ENCODE results near the gene LRRIQ3. TPM values are rescaled to one million over a fixed set of nuclear protein-coding genes. Genes with fewer than 3 reads are reported as not detected.
"Not testable (repeated sequence)": the region's sequence is repeated elsewhere in the genome, so short reads cannot be mapped to it uniquely, and the experiment has no call there.

The LRRIQ3 gene
- total RNA-seq, 4 donors from 2014 or later, result 1.3 to 5.0 (median 2.6) TPM

DNA sequence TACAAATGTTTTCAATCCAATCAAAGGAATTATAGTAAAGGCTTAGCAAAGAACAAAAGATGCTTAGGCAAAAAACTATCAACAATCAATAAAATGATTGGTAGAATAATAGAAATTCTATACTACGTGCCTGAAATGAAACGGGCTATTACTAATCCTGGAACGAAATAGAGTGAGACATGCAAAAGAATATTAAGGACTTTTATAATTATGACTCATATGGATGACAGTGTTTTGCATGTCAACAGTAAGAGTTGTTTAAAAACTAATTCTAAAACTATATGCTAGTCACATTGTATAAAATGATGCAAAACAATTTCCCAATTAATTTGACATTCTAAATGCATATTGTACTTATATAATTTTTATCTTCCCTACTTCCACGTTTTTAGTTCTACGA lies 35.6 kb downstream of the LRRIQ3 start:
- no peaks in the 10 kb centered on the region for H3K36me3 ChIP-seq
- no peak overlapping the region for H3K4me3 ChIP-seq (replicated peaks in 1 of 3)

DNA sequence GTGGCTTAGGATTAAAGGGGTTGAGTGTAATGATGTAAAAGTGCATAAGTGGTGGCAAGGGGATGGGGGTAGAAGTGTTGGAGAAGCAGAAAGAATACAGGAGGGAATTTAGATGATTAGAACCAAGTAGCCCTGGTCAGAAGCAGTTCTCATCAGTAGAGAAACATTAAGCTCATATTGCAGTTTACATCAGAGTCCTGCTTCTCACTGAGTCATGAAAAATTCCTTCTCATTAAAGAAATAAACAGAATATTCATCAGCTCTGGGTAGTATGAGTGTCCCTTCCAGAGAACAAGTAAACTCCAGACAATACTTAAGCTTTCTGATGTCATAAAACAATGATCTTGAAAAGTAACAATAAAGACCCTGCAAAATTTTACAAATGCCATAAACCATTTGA lies 36.5 kb downstream of the LRRIQ3 start:
- intact Hi-C loops (cut with DNase I), result no loop called here
- no peaks in the 10 kb centered on the region for H3K27me3 ChIP-seq
- H3K9me3 ChIP-seq, result no peaks in the 10 kb centered on the region
- no peak overlapping the region for H3K27ac ChIP-seq
- H3K4me1 ChIP-seq, result no peaks in the 10 kb centered on the region
- TF ChIP-seq, protein P1, sequence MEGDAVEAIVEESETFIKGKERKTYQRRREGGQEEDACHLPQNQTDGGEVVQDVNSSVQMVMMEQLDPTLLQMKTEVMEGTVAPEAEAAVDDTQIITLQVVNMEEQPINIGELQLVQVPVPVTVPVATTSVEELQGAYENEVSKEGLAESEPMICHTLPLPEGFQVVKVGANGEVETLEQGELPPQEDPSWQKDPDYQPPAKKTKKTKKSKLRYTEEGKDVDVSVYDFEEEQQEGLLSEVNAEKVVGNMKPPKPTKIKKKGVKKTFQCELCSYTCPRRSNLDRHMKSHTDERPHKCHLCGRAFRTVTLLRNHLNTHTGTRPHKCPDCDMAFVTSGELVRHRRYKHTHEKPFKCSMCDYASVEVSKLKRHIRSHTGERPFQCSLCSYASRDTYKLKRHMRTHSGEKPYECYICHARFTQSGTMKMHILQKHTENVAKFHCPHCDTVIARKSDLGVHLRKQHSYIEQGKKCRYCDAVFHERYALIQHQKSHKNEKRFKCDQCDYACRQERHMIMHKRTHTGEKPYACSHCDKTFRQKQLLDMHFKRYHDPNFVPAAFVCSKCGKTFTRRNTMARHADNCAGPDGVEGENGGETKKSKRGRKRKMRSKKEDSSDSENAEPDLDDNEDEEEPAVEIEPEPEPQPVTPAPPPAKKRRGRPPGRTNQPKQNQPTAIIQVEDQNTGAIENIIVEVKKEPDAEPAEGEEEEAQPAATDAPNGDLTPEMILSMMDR (IDR thresholded peaks at IDR 0.05), result no peak
- TF ChIP-seq POLR2A (IDR thresholded peaks at IDR 0.05), result no peak
- no peak for DNase-seq
- no peaks in the 10 kb centered on the region for H3K36me3 ChIP-seq
- no peak overlapping the region for H3K4me3 ChIP-seq (replicated peaks in 1 of 3)

More for the DNA sequence above, 35.6 kb downstream of the LRRIQ3 start:
- no peak for TF ChIP-seq POLR2A (IDR thresholded peaks at IDR 0.05)
- TF ChIP-seq, protein P1 (IDR thresholded peaks at IDR 0.05), result no peak
- Histone ChIP-seq H3K9me3 (no peaks in the 10 kb centered on the region), H3K27me3 (no peaks in the 10 kb centered on the region), H3K27ac (no peak overlapping the region), H3K4me1 (no peaks in the 10 kb centered on the region)
- WGBS, 2 donors, result 75 to 77% methylated on average over 5 of the region's 5 CpGs
- no peak for DNase-seq
- intact Hi-C loops (cut with DNase I), result no loop called here

DNA sequence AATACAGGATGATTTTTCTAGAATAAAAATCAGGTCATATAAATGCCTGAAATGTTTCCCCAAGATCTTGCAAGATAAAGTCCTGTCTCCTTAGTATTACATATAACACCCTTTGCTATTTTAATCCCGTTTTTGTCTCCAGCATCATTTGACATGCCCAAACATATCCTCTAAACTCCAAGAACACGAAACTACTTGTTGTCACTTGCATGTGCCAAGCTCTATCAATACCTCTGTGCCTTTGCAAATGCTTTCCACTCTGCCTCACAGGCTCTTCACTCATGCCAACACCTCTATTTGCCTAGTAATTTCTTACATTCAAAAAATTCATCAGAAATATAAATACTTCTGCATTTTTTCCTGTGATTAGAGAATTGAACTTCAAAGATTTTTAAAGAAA lies 37.9 kb downstream of the LRRIQ3 start:
- 79 to 86% methylated on average over 2 of the region's 2 CpGs for WGBS, 2 donors

DNA sequence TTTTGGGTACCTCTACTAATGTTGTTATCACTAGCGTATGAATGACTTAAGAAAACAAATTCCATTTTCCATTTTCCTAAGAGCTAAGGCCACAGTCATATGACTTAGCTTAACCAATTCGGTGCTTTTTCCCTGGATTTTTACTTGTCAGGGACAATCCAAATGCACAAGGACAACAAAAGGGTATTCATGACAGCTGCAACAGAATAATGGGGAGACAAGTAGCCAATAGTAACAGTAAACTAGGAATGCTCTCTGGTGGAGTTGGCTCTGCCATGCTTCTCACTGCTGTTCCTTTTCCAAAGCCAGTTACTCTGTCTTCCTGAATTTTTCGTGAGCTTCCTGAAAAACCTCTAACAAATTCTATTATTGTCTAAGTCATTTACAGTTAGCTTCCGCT lies 52.9 kb downstream of the LRRIQ3 start:
- H3K4me3 ChIP-seq (replicated peaks in 1 of 3), result no peak overlapping the region
- intact Hi-C loops (cut with DNase I), result no loop called here
- WGBS, 2 donors, result 88% methylated on average over 4 of the region's 4 CpGs
- no peaks in the 10 kb centered on the region for H3K9me3 ChIP-seq
- H3K4me1 ChIP-seq, result no peaks in the 10 kb centered on the region
- DNase-seq, result no peak
- H3K27ac ChIP-seq, result no peak overlapping the region
- no peaks in the 10 kb centered on the region for H3K36me3 ChIP-seq
- TF ChIP-seq, protein P1 (IDR thresholded peaks at IDR 0.05), result no peak
- TF ChIP-seq POLR2A (IDR thresholded peaks at IDR 0.05), result no peak
- no peaks in the 10 kb centered on the region for H3K27me3 ChIP-seq

More for the DNA sequence above, 37.9 kb downstream of the LRRIQ3 start:
- intact Hi-C loops (cut with DNase I), result no loop called here
- no peak overlapping the region for H3K27ac ChIP-seq
- H3K36me3 ChIP-seq, result no peaks in the 10 kb centered on the region
- H3K4me3 ChIP-seq (replicated peaks in 1 of 3), result no peak overlapping the region
- no peaks in the 10 kb centered on the region for H3K27me3 ChIP-seq
- no peak for DNase-seq
- no peaks in the 10 kb centered on the region for H3K9me3 ChIP-seq
- TF ChIP-seq, protein P1 (IDR thresholded peaks at IDR 0.05), result no peak
- TF ChIP-seq POLR2A (IDR thresholded peaks at IDR 0.05), result no peak
- no peaks in the 10 kb centered on the region for H3K4me1 ChIP-seq

DNA sequence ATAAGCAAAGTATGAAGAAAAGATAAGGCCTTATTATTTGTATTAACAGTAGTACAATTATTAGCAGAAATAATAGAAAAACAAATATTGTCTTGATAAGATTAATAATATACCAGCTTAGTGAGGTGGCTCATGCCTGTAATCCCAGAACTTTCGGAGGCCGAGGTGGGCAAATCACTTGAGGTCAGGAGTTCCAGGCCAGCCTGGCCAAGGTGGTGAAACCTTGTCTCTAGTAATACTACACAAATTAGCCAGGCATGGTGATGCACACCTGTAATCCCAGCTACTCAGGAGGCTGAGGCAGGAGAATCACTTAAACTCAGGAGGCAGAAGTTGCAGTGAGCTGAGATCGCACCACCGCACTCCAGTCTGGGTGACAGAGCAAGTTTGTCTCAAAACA lies 80.6 kb downstream of the LRRIQ3 start:
- H3K4me1 ChIP-seq; H3K4me3 ChIP-seq (replicated peaks in 1 of 3); H3K36me3 ChIP-seq; H3K27ac ChIP-seq; H3K9me3 ChIP-seq; DNase-seq; intact Hi-C loops (cut with DNase I); H3K27me3 ChIP-seq: not testable (repeated sequence)
- 96 to 98% methylated on average over 4 of the region's 4 CpGs for WGBS, 2 donors

DNA sequence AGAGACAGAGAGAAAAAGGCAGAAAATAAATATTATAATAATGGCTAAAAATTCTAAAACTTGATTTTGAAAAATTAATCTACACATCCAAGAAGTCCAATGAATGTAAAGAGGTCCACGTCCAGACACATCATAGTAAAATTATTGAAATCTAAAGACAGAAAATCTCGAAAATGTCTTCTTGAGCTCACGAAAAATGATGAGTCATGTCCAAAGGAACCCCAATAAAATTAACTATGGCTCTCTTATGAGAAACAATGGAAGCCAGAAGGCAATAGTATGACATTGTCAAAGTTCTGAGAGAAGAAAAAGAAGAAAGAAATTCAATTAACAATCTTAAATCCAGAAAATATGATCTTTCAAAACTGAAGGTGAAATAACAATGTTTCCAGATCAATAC lies 84.6 kb downstream of the LRRIQ3 start:
- WGBS, 2 donors, result 87 to 91% methylated on average over 3 of the region's 3 CpGs

More for the DNA sequence above, 84.6 kb downstream of the LRRIQ3 start:
- intact Hi-C loops (cut with DNase I), result no loop called here
- TF ChIP-seq, protein P1 (IDR thresholded peaks at IDR 0.05), result no peak
- no peak for TF ChIP-seq POLR2A (IDR thresholded peaks at IDR 0.05)
- H3K27me3 ChIP-seq, result no peaks in the 10 kb centered on the region
- H3K4me3 ChIP-seq (replicated peaks in 1 of 3), result no peak overlapping the region
- H3K36me3 ChIP-seq, result no peaks in the 10 kb centered on the region
- no peaks in the 10 kb centered on the region for H3K4me1 ChIP-seq
- DNase-seq, result no peak
- H3K9me3 ChIP-seq, result no peaks in the 10 kb centered on the region
- no peak overlapping the region for H3K27ac ChIP-seq
